K562 (cell line): ENCODE measurements around the gene CHAF1A. TPM values are rescaled to one million over a fixed set of nuclear protein-coding genes. Genes with fewer than 3 reads are reported as not detected.
A peak's percentile ranks its signal among the peaks of the same experiment; 100 is the strongest.

Source experiments
- ATAC-seq: fragments of 200-7000 bp; cut with Tn5 transposase; 3 replicates; pipeline ENCODE4 v1.9.1; 2020; ENCODE audit warnings: moderate library complexity
- BruUV-seq: library from RNA; stranded (reverse); fragments of 400-500 nt; replicated peaks from 2 replicates; lab custom pipeline; 2021; lab: Mats Ljungman, UMichigan
- CTCF ChIA-PET: fragments of 300-600 bp; formaldehyde crosslinking; extraction: SDS; loops from one replicate; lab custom pipeline; 2021; ENCODE audit warnings: low intra/inter-chr PET ratio; lab: Yijun Ruan, JAX
- POLR2A ChIA-PET: fragments of 300-600, 350-650 bp; sonication (Branson Sonifier 250); formaldehyde crosslinking; extraction: SDS; loops from one replicate; lab custom pipeline; 2021; ENCODE audit warnings: antibody characterized with exemption, inconsistent platforms; lab: Yijun Ruan, JAX
- DNase-seq, 4 experiments: peaks; one replicate each; pipeline versions ENCODE4 v3.0.0 to v3.0.0-alpha.2; 2011 to 2018; ENCODE audit warnings: low spot score in 3 of 4, mixed read lengths in 3 of 4; ENCODE audit errors: extremely low read depth in 1 of 4
- FAIRE-seq: peaks from 2 replicates; lab custom pipeline; 2011; peaks lifted over from hg19 to GRCh38; lab: Jason Lieb, UNC
- H2AFZ ChIP-seq: 2 replicates; pipeline ENCODE4 v1.6.0; 2011; ENCODE audit warnings: low read depth, low read length, control low read depth, inconsistent platforms
- H3K27ac ChIP-seq: fragments of 200-600 bp; 3 replicates; pipeline ENCODE4 v1.8.0; 2011; ENCODE audit warnings: low read depth, mild to moderate bottlenecking, control low read depth, inconsistent platforms, low read length, moderate library complexity, mixed read lengths; ENCODE audit errors: extremely low read depth
- H3K27me3 ChIP-seq, 2 experiments: fragments of 300-600 bp in 1 of 2; 2 replicates in 1 of 2; 3 replicates in 1 of 2; pipeline versions ENCODE4 v1.6.0 to v1.8.0; 2011; ENCODE audit warnings: inconsistent platforms in 2 of 2, low read length in 2 of 2, mild to moderate bottlenecking in 1 of 2, mixed read lengths in 1 of 2, moderate library complexity in 1 of 2; ENCODE audit not compliant: control insufficient read depth in 2 of 2, insufficient read depth in 2 of 2
- H3K36me3 ChIP-seq: fragments of 300-600 bp; 3 replicates; pipeline ENCODE4 v1.8.0; 2011; ENCODE audit warnings: mild to moderate bottlenecking, low read length, inconsistent platforms; ENCODE audit not compliant: control insufficient read depth, insufficient read depth
- H3K4me1 ChIP-seq, 2 experiments: fragments of 200-600 bp in 1 of 2; replicated peaks in 1 of 2; 2 replicates in 1 of 2; 3 replicates in 1 of 2; pipeline versions ENCODE4 v1.5.1 to v1.8.0; 2011; ENCODE audit warnings: inconsistent platforms in 2 of 2, low read length in 2 of 2, mild to moderate bottlenecking in 1 of 2, mixed read lengths in 1 of 2, moderate library complexity in 1 of 2; ENCODE audit not compliant: control insufficient read depth in 2 of 2, insufficient read depth in 2 of 2
- H3K4me2 ChIP-seq: 2 replicates; pipeline ENCODE4 v1.6.1; 2011; ENCODE audit warnings: low read length, control low read depth, inconsistent platforms, mixed read lengths; ENCODE audit not compliant: insufficient read depth
- H3K4me3 ChIP-seq: fragments of 200-600 bp; sonication (generic), shearing (Covaris generic); 2 replicates; pipeline ENCODE4 v1.5.1; 2016; ENCODE audit warnings: control low read depth, inconsistent platforms
- H3K79me2 ChIP-seq: fragments of 200-600 bp; 3 replicates; pipeline ENCODE4 v1.8.0; 2011; ENCODE audit warnings: low read length, inconsistent platforms; ENCODE audit not compliant: control insufficient read depth, insufficient read depth
- H3K9ac ChIP-seq, 2 experiments: 2 replicates each; pipeline versions ENCODE4 v1.6.0 to v1.6.1; 2011; ENCODE audit warnings: low read depth in 2 of 2, low read length in 2 of 2, control low read depth in 1 of 2, inconsistent platforms in 1 of 2, mild to moderate bottlenecking in 1 of 2, mixed read lengths in 1 of 2; ENCODE audit not compliant: insufficient read depth in 1 of 2
- H3K9me1 ChIP-seq: one replicate; pipeline ENCODE4 v1.6.0; 2011; ENCODE audit warnings: inconsistent platforms, mild to moderate bottlenecking, low read length, moderate library complexity; ENCODE audit not compliant: control insufficient read depth, insufficient read depth
- H3K9me3 ChIP-seq: replicated peaks from 2 replicates; pipeline ENCODE4 v1.5.1; 2011; ENCODE audit warnings: low read depth, low read length, inconsistent platforms; ENCODE audit not compliant: control insufficient read depth, insufficient read depth
- H4K20me1 ChIP-seq: replicated peaks from 2 replicates; pipeline ENCODE4 v1.6.1; 2011; ENCODE audit warnings: low read length, inconsistent platforms, mixed read lengths; ENCODE audit not compliant: control insufficient read depth, insufficient read depth
- CBX3 ChIP-seq, 2 experiments: IDR thresholded peaks; 1 replicate in 1 of 2; 2 replicates in 1 of 2; pipeline ENCODE4 v1.6.1; 2012; ENCODE audit warnings: inconsistent platforms in 2 of 2, low read length in 2 of 2, borderline replicate concordance in 1 of 2, control low read depth in 1 of 2
- ELK3 ChIP-seq: fragments of 450-650 bp; formaldehyde crosslinking; IDR thresholded peaks from 2 replicates; pipeline ENCODE4 v1.4.0; 2020; ENCODE audit warnings: mild to moderate bottlenecking
- GATAD2A ChIP-seq: fragments of 450-650 bp; IDR thresholded peaks from 2 replicates; pipeline ENCODE4 v1.6.1; 2017
- HIVEP1 ChIP-seq: fragments of 250-450 bp; sonication (Bioruptor Pico); IDR thresholded peaks from 2 replicates; pipeline ENCODE4 v1.4.0; 2020; ENCODE audit warnings: mild to moderate bottlenecking
- HNRNPLL ChIP-seq: fragments of 200-400 bp; formaldehyde crosslinking; IDR thresholded peaks from 2 replicates; pipeline ENCODE4 v1.6.1; 2017; ENCODE audit warnings: low read length, low read depth, mild to moderate bottlenecking; ENCODE audit not compliant: poor library complexity, severe bottlenecking
- MXD1 ChIP-seq: fragments of 250-450 bp; sonication (Bioruptor Pico); IDR thresholded peaks from 2 replicates; pipeline ENCODE4 v1.8.0; 2021; ENCODE audit warnings: borderline replicate concordance, mild to moderate bottlenecking, moderate library complexity; ENCODE audit not compliant: poor library complexity, severe bottlenecking
- PRPF4 ChIP-seq: fragments of 200-400 bp; formaldehyde crosslinking; IDR thresholded peaks from one replicate; pipeline ENCODE4 v1.6.1; 2017; ENCODE audit warnings: low read length, low read depth, mild to moderate bottlenecking; ENCODE audit not compliant: insufficient read depth, poor library complexity, severe bottlenecking
- RBM22 ChIP-seq: fragments of 200-400 bp; formaldehyde crosslinking; IDR thresholded peaks from 2 replicates; pipeline ENCODE4 v1.6.1; 2018; ENCODE audit warnings: low read length, low read depth; ENCODE audit not compliant: poor library complexity, severe bottlenecking
- SMAD2 ChIP-seq: fragments of 150-350 bp; IDR thresholded peaks from 2 replicates; pipeline ENCODE4 v1.6.1; 2014; ENCODE audit warnings: low read depth, mild to moderate bottlenecking, low read length
- SMARCA4 ChIP-seq: fragments of 450-650 bp; IDR thresholded peaks from 2 replicates; pipeline ENCODE4 v1.6.1; 2016
- SRSF3 ChIP-seq: fragments of 200-400 bp; formaldehyde crosslinking; IDR thresholded peaks from 2 replicates; pipeline ENCODE4 v1.6.1; 2016; ENCODE audit warnings: mild to moderate bottlenecking, low read length, moderate library complexity; ENCODE audit not compliant: insufficient read depth
- ZNF282 ChIP-seq: sonication (generic); formaldehyde crosslinking; IDR thresholded peaks from 2 replicates; pipeline ENCODE4 v1.8.1; 2023; ENCODE audit warnings: missing genetic modification reagents
- ZNF717 ChIP-seq: fragments of 250-450 bp; sonication (Bioruptor Pico); IDR thresholded peaks from 2 replicates; pipeline ENCODE4 v1.5.0; 2021
- ZNF764 ChIP-seq: fragments of 250-450 bp; sonication (Bioruptor Pico); IDR thresholded peaks from 2 replicates; pipeline ENCODE4 v1.4.0; 2020; ENCODE audit warnings: low read depth, mild to moderate bottlenecking, moderate library complexity
- WGBS: fragments of 100-300 bp; shearing (Covaris generic); methylation state at CpG from one replicate; pipeline ENCODE4 v1.1.6; 2016; ENCODE audit warnings: low coverage, mixed read lengths; ENCODE audit not compliant: insufficient coverage; ENCODE audit errors: missing lambda C conversion rate; 5-methylcytosine and 5-hydroxymethylcytosine counted together
- in situ Hi-C: fragments of 300-500 bp; cut with MboI; formaldehyde crosslinking; loops from 4 replicates; pipeline ENCODE4 v1.15.0; 2018; ENCODE audit warnings: inconsistent platforms, mixed read lengths
- intact Hi-C: fragments of 100-400 bp; cut with micrococcal nuclease; formaldehyde crosslinking; loops from 2 replicates; pipeline ENCODE4 v1.14.2; 2022
- polyA plus RNA-seq, 8 experiments: library from polyadenylated mRNA; depleted of rRNA in 4 of 8; stranded (reverse) in 5 of 8; unstranded in 3 of 8; fragments of >200 nt; fragmentation: Nextera tagmentation in 2 of 8; fragmentation: Illumina TruSeq in 1 of 8; extraction: Ambion mirVana in 2 of 8; extraction: Trizol in 1 of 8; gene quantifications; 2 replicates each; pipeline versions ENCODE4 v1.2.1 to v1.2.3, GENCODE V29; 2011 to 2014; ENCODE audit warnings: inconsistent platforms in 1 of 8, missing spikeins in 1 of 8
- total RNA-seq, 7 experiments: library from RNA; depleted of rRNA in 6 of 7; stranded (reverse); fragments of >200 nt in 6 of 7; fragmentation: Illumina TruSeq in 2 of 7; extraction: Trizol in 2 of 7; gene quantifications; 2 replicates each; pipeline versions ENCODE4 v1.2.1 to v1.2.3, GENCODE V29; 2011 to 2021; ENCODE audit warnings: low replicate concordance in 1 of 7

Gene CHAF1A
- total and polyA plus RNA-seq, 9 of the 15 experiments (the other 6 are each of a cell fraction or from before 2014, with no cell fraction given), result 1.6 to 86.9 (median 45.2) TPM

GRCh38 chr19:4413588-4413987 is 11.1 kb downstream of the CHAF1A start:
- no peak for ATAC-seq
- 95% methylated on average over 3 of the region's 3 CpGs for WGBS
- H3K9ac ChIP-seq, result no peak overlapping the region
- CTCF ChIA-PET, result no interaction called here
- H3K4me3 ChIP-seq, result no peak overlapping the region
- no peaks in the 10 kb centered on the region for H3K9me3 ChIP-seq
- no peak overlapping the region for H2AFZ ChIP-seq
- POLR2A ChIA-PET, result interaction anchor here (0.5 to 4.1 kb wide), 5 partner anchors 9 to 545 kb away, joined by 3 to 24 read pairs (median 5); partner anchors contain the start of gene CHAF1A
- H3K4me1 ChIP-seq, result peaks cover 4 to 19% of the 10 kb centered on the region in 2 experiments; a peak in 4 of 5 replicates
- intact Hi-C loops, result no loop called here
- no peaks in the 10 kb centered on the region for H3K9me1 ChIP-seq
- peak overlapping the region; percentile 32; the same call in 1 of the 3 replicates for H3K27ac ChIP-seq
- peaks cover 95% of the 10 kb centered on the region for H3K36me3 ChIP-seq
- TF ChIP-seq ZNF764, result no peak
- no peak for TF ChIP-seq HIVEP1 (CRISPR knock-in tag)
- no peak for TF ChIP-seq CBX3 (IDR thresholded peaks at IDR 0.05; ENCODE audit: borderline replicate concordance in 1 of 2, low read length in 2 of 2)
- no peak for TF ChIP-seq MXD1
- TF ChIP-seq ZNF717 (CRISPR knock-in tag), result no peak
- no peak for TF ChIP-seq SMARCA4
- no peak for TF ChIP-seq PRPF4
- no peak for TF ChIP-seq ZNF282 (CRISPR knock-in tag)
- TF ChIP-seq GATAD2A, result no peak
- TF ChIP-seq SMAD2, result no peak
- TF ChIP-seq RBM22, result no peak
- TF ChIP-seq ELK3, result no peak
- TF ChIP-seq SRSF3, result no peak
- no peak for TF ChIP-seq HNRNPLL
- TF ChIP-seq, all 486 proteins: peak for 0
- H3K79me2 ChIP-seq, result peaks cover 91% of the 10 kb centered on the region
- no peak for DNase-seq
- in situ Hi-C loops, result no loop called here
- peaks cover 32% of the 10 kb centered on the region for H4K20me1 ChIP-seq
- no TSS peak for BruUV-seq
- no peak overlapping the region for H3K4me2 ChIP-seq
- no peak for FAIRE-seq
- no peaks in the 10 kb centered on the region for H3K27me3 ChIP-seq
